NCI-H524 (cell line): Measurements from ENCODE around the gene PANK4.
A peak's percentile ranks its signal among the peaks of the same experiment; 100 is the strongest.

Experiments used
- DNase-seq, 2 experiments: peaks; one replicate each; lab custom pipeline; 2025; lab: John Stamatoyannopoulos, UW

PANK4 gene

DNA sequence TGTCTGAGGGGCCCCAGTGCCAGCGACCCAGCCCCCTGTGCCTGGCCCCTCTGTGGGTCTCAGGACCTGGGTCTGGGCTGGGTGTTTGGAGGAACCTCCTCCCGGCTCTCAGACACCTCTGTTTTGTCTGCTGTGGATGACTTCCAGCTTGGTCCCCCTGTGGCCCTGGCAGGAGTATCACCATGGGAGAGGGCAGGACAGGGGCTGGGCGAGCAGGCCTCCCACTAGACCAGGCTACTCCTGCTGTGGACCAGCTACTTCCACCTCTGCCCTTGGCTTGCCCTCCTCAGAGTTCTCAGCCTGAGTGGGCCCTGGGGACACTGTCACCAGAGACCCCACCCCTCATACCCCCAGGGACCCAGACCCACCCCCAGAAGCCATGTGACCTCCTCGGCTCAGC, 28.5 kb downstream of the PANK4 start:
- DNase-seq: no peak

DNA sequence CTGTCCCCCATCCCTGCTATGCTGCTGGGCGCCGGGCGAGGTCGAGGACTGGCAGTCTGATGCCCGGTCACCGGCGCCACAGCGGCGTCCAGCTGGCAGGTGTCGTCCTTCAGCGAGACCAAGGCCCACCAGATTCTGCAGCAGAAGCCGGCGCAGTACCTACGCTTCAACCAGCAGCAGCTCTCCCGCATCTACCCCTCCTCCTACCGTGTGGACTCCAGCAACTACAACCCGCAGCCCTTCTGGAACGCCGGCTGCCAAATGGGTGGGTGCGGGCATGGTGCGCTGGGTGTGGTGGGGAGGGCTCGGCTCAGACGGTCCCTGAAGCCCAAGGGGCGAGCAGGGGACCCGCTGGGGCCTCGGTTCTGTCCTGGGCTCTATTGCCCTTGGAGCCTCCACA, 29.6 kb downstream of the PANK4 start:
- DNase-seq: no peak

DNA sequence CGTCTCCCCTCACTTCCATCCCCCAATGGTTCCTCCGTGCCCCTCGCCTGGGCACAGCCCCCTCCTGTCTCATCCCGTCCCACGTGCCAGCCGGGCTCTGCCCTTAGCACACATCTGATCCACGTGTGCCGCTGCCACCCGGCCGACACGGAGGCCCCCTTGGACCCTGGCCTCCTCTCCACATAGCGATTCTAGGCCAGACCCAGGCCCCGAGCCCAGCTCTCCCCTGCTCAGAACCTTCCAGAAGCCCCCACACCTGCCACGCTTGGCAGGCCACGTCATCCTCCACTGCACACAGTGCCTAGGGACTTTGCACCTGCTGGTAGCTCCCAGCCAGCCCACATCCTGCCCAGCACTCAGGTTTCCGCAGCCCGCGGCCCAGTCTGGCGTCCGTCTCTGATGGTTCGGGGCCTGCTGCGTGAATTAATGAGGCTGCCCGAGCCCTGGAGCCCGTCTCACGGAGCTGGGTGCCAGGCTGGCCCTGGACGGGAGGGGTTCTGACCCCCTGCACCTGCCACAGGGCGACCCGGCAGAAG, 30.2 kb downstream of the PANK4 start:
- DNase-seq: no peak

- DNase-seq: no peak
Measured at GRCh38 chr1:2495546-2495945, 30.9 kb downstream of the PANK4 start.

- no peak for DNase-seq
Measured at GRCh38 chr1:2495026-2495425, 31.4 kb downstream of the PANK4 start.

DNA sequence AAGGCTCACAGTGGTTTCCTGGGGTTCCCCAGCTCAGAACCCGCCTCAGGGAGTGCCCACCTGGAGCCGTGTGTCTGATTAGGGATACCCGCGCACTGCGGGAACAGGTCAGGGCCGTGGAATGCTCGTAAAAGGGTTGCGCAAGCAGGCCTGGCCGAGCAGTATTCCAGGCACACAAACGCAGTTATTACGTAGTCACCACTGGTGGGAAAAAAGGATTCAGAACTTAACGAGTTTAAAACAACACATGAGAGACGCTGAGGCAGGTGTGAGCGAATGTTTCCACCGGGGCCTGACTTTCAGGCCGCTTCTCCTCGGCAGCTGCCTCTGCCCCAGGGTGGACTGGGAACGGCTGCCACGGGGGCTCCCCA, 32.1 kb downstream of the PANK4 start:
- DNase-seq: no peak

- DNase-seq: no peak
Measured at GRCh38 chr1:2493691-2494322, 32.6 kb downstream of the PANK4 start.

DNA sequence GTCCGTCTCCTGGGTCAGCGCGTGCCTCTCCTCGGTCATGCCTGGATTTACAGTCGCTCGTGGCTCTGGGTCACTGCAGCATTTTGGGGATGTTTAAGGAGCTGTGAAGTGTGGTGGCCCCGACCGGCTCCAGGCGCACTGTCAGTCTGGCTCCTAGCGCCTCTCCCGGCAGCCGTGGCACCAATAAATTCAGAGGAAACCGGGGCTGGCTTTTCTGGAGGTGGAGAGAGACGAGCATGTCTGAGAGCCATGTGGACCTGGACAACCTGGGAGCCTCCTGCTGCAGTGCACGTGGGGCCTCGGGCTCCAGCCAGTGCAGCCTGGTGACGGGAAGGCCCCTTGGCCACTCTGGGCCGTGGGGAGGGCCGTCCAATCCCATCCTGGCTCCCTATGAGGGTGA, 33.2 kb downstream of the PANK4 start:
- no peak for DNase-seq

DNA sequence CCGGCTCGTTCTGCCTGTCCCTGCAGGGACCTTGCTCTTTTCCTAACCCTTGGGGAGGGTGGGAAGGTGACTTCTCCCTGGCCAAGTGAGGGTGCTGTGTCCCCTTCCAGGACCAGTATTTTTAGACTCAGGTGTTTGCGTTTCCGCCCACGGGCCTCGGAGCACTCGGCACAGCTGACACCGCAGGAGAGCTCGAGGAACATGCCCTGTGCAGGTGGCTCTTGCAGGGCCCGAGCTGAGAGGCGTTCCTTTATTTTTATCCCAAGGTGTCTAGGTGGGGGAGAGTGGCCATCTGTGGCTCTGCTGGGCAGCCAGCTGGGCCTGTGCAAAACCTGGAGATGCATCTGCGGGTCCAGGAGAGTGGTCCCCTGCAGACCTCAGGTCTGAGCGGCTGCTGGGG, 34.3 kb downstream of the PANK4 start:
- DNase-seq: no peak

DNA sequence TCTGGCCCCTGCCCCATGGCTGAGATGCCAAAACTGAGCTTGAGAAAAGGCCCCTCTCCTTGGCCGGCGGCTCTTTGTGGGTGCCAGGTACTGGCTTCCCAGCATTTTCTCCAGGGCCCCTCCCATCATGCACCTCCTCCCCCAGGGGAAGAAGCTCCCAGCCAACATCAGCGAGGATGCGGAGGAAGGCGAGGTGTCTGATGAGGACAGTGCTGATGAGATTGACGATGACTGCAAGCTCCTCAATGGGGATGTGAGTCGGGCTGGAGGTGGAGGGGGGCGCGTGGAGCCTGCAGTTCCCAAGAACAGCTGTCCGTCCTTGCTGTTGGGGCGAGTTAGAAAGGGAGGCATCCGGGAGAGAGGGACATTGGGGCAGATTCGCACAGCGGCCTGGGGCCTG, 36.8 kb downstream of the PANK4 start:
- no peak for DNase-seq

GRCh38 chr1:2488688-2489087, 37.7 kb downstream of the PANK4 start:
- DNase-seq: no peak

DNA sequence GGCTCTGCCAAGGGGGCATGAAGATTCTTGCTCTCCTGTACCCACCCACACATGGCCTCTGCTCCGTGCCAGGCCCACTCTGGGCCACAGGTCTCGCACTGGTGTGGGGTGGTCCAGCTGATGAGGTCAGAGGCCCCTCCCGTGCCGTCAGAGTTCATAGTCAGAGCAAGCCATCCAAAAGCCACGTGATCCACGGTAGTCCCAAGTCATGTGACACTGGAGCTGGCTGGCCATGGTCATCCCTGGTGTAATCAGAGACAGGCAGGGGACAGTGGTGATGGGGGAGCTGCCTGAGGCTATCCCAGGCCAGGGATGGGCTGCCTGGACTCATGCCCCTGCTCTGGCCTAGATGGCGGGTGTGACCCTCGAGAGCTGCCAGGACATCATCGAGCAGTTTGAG, 39.8 kb downstream of the PANK4 start:
- DNase-seq: no peak

- no peak for DNase-seq
Measured at GRCh38 chr1:2486041-2486440, 40.4 kb downstream of the PANK4 start.

GRCh38 chr1:2483970-2484369, 42.4 kb downstream of the PANK4 start:
- DNase-seq: no peak

DNA sequence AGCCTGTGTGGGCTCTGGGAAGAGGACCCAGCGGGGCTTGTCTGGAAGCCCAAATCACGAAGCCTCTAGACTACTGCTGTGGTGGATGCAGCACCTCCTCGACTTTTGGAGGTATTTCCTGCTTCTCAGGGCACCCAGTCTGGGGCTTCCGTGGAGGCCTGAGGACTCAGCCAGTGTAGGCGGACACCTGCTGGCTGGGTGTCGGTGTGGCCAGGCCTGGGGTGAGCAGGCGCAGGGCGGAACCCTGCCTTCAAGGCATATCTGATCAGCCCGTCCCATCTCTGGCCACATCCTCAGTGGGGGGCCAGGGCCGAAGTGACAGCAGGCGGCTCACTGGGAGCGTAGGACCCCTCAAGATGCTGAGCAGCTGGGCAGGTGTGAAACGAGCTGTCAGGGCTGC, 43.4 kb downstream of the PANK4 start:
- no peak for DNase-seq

- no peak for DNase-seq
Measured at GRCh38 chr1:2482588-2482987, 43.8 kb downstream of the PANK4 start.

DNA sequence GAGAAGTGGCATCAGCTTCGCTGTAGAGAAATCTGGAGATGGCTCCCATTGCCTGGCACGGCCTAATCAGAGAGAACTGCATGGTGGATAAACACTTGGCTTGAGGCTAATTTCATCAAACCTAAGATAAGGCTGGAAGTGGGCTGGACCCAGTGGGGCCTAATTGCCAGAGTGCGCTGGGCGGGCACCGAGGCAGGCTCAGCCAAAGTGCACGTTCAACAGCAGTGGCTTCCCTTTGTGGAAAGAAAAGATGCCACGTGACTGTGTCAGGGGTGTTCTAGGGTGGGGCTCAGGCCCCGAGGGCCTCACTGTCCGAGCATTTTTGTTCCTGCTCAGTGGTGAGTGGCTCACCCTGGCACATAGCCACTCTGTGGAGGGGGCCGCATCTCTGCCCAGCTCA, 44.5 kb downstream of the PANK4 start:
- DNase-seq: no peak

- no peak for DNase-seq
Measured at GRCh38 chr1:2480986-2481364, 45.4 kb downstream of the PANK4 start.

DNA sequence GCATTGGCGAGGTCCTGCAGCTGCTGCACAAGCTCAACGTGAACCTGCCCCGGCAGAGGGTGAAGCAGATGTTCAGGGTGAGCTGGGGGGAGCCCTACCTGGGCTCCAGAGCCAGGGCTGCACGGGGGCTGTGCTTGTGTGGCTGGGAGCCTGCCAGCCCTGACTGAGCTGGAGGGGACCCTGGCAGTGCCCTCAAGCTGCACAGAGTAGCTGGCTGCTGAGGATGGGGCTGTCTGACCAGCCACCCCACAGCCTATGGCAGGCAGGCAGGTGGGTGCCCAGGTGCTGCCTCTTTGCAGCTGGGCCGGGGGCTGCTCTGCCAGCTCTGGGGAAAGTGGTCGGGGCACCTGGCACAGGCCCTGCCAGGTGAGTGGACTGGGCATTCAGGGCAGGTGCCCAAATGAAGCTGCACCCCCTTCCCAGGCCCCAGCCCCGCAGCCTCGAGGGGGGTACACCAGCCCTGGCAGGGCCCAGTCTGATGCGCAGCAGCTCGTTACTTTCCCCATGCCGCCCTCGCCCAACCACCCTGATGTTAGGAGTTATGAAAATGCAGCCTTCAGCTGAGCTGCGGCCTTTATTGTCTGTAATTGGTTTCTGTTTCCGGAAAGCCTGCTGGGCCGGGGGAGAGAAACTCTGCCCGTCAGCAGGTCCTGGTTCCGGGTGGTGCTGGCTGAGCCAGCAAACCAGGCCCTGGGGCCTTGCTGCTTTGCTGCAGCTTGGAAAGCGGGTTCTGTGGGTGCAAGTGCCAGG, 46.0 kb downstream of the PANK4 start:
- peak in 1 of 2 experiments; percentile 58 for DNase-seq

DNA sequence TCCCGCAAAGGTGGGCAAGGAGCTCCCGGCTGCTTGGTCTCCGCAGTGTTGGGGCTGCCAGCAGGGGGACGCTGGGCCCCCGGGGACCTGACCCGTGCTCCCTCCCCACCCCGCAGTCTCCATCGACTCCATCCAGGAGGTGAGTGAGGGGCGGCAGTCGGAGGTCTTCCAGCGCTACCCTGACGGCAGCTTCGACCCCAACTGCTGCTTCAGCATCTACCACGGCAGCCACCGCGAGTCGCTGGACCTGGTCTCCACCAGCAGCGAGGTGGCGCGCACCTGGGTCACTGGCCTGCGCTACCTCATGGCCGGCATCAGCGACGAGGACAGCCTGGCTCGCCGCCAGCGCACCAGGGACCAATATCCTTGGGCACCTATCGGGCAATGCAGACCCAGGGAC, 46.8 kb downstream of the PANK4 start:
- DNase-seq: no peak

GRCh38 chr1:2479186-2479585, 47.2 kb downstream of the PANK4 start:
- no peak for DNase-seq

GRCh38 chr1:2477791-2478499, 48.5 kb downstream of the PANK4 start:
- DNase-seq: peak in 1 of 2 experiments; percentile 60

DNA sequence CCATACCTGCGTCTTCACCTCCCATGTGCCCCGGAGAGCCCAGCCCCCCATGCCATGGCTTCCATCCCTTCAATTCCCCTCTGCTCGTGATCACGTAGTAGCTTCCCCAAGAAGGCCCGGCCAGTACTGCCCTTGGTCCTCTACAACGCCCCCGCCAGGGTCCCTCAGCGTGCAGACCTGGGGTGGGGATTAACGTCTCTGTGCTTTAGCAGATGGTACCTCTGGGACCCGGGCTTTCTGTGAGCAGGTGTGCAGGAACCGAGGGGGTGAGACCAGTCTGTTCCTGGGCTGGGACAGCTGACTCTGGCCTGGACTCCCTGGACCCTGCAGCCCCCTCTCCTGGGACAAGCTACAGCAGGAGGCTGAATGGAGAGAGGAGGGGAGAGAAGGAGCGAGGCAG, 49.1 kb downstream of the PANK4 start:
- DNase-seq: peak; percentile 91 to 92
